Prostate gland (tissue), 2 donors: ENCODE measurements around the gene ORMDL2.

ENCODE experiments used
- POLR2A ChIP-seq: fragments of 450-650 bp; IDR thresholded peaks from one replicate; pipeline ENCODE4 v1.6.1; 2016; ENCODE audit warnings: antibody characterized with exemption, mild to moderate bottlenecking
- TF ChIP-seq, protein P1 (sequence below), 4 experiments: fragments of 200-600 bp in 2 of 4; fragments of 450-650 bp in 2 of 4; sonication (generic) in 2 of 4; IDR thresholded peaks; 1 replicate in 3 of 4; 2 replicates in 1 of 4; pipeline ENCODE4 v1.5.1; 2016 to 2019; ENCODE audit warnings: antibody characterized with exemption in 4 of 4, mild to moderate bottlenecking in 2 of 4, moderate library complexity in 2 of 4

DNA sequence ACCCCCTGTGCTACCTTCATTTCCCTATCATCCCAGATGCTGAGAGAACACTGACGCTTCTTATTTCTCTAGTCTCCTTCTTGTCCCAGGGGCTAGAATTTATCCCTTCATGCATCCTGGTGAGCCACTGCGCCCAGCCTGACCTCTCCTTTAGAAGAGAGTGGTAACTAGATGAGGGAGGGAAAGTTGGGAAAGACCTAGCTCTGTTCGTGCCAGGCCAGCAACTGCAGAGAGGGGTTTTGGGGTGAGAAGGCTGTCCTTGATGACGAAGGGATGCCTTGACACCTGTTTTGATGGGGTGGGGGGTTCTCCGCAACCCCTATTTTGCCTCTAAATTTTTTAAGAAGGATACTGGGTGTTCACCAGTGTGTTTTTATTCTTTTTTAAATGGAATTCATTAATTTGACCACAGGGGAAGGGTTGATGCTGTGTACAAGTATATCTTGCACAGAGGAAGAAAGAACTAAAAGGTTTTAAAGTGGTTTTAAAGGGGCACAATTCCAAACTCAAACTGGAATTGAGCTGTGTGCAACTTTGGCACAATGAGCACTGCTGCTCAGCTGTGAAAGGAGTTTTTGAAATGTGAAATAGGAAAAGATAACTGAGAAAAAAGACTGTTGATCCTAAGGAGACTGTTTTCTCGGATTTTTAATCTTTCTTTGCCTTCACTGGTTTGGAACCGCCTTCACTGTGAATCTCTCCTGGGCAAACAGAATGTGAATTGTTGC is 31.9 kb downstream of the ORMDL2 start:
- TF ChIP-seq, protein P1, sequence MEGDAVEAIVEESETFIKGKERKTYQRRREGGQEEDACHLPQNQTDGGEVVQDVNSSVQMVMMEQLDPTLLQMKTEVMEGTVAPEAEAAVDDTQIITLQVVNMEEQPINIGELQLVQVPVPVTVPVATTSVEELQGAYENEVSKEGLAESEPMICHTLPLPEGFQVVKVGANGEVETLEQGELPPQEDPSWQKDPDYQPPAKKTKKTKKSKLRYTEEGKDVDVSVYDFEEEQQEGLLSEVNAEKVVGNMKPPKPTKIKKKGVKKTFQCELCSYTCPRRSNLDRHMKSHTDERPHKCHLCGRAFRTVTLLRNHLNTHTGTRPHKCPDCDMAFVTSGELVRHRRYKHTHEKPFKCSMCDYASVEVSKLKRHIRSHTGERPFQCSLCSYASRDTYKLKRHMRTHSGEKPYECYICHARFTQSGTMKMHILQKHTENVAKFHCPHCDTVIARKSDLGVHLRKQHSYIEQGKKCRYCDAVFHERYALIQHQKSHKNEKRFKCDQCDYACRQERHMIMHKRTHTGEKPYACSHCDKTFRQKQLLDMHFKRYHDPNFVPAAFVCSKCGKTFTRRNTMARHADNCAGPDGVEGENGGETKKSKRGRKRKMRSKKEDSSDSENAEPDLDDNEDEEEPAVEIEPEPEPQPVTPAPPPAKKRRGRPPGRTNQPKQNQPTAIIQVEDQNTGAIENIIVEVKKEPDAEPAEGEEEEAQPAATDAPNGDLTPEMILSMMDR (IDR thresholded peaks at IDR 0.05): no peak
- no peak for TF ChIP-seq POLR2A
